ENCODE measurements around the gene ZNF892.

The ZNF892 gene

GRCh38 chr2:95207111-95207961 lies at the start of gene ZNF892:
TSS of gene ZNF892 (plus strand) at chr2:95207521. CDS start at chr2:95207816, 295 bp downstream.
- peak; percentile 97 for DNase-seq (ENCODE audit: low spot score)
- peak; percentile 82 for TF ChIP-seq CTCF (conservative IDR thresholded peaks at IDR 0.05; ENCODE audit: low read depth)
- H3K27ac ChIP-seq, result peak within 1 kb of the TSS; percentile 83
- ChIA-PET POLR2A (ENCODE audit: low non-redundant PET) (no interaction called here), CTCF (interaction anchor here (0.6 to 0.8 kb wide), 2 partner anchors 22 to 133 kb away, joined by 3 to 4 read pairs; no protein-coding TSS in a partner anchor)

- no peak for DNase-seq (ENCODE audit: low spot score)
- no peak for TF ChIP-seq CTCF (conservative IDR thresholded peaks at IDR 0.05; ENCODE audit: low read depth)
- ChIA-PET POLR2A (ENCODE audit: low non-redundant PET) (no interaction called here), CTCF (interaction anchor here (0.6 kb wide), 1 partner anchor 46 kb away, joined by 3 read pairs; no protein-coding TSS in a partner anchor)
- peak overlapping the region; percentile 78 for H3K27ac ChIP-seq
These were observed 48.9 kb upstream of the ZNF892 start for GRCh38 chr2:95158441-95158840.

- no peak for TF ChIP-seq CTCF (conservative IDR thresholded peaks at IDR 0.05; ENCODE audit: low read depth)
- CTCF ChIA-PET, result interaction anchor here (0.6 to 0.7 kb wide), 3 partner anchors 10 to 228 kb away, joined by 3 read pairs; no protein-coding TSS in a partner anchor
- POLR2A ChIA-PET (ENCODE audit: low non-redundant PET), result interaction anchor here (0.5 to 0.6 kb wide), 2 partner anchors 24 to 86 kb away, joined by 4 to 8 read pairs; no protein-coding TSS in a partner anchor
- peak overlapping the region; percentile 78 for H3K27ac ChIP-seq
- peak; percentile 26 for DNase-seq (ENCODE audit: low spot score)
These were observed 48.3 kb upstream of the ZNF892 start for GRCh38 chr2:95158891-95159619.

GRCh38 chr2:95159690-95160449 lies 47.5 kb upstream of the ZNF892 start, which contains the start of gene ZNF514:
TSS of gene ZNF514 (minus strand) at chr2:95159848. CDS start at chr2:95153253, 6,595 bp downstream.
- TF ChIP-seq CTCF (conservative IDR thresholded peaks at IDR 0.05; ENCODE audit: low read depth), result no peak
- peak within 1 kb of the TSS; percentile 78 for H3K27ac ChIP-seq
- peak; percentile 51 for DNase-seq (ENCODE audit: low spot score)
- CTCF ChIA-PET, result interaction anchor here (0.6 to 0.8 kb wide), 3 partner anchors 10 to 228 kb away, joined by 3 to 4 read pairs (median 3); partner anchors contain the start of gene MRPS5
- POLR2A ChIA-PET (ENCODE audit: low non-redundant PET), result interaction anchor here (0.6 kb wide), 2 partner anchors 23 to 100 kb away, joined by 3 to 8 read pairs; no protein-coding TSS in a partner anchor

- peak overlapping the region; percentile 84 for H3K27ac ChIP-seq
- ChIA-PET CTCF (interaction anchor here (0.6 to 1.0 kb wide), 2 partner anchors 43 to 237 kb away, joined by 3 to 5 read pairs; partner anchors contain the start of gene MRPS5), POLR2A (ENCODE audit: low non-redundant PET) (interaction anchor here (1.3 kb wide), 1 partner anchor 43 kb away, joined by 3 read pairs; the partner anchor contains the start of gene MRPS5)
- no peak for DNase-seq (ENCODE audit: low spot score)
- no peak for TF ChIP-seq CTCF (conservative IDR thresholded peaks at IDR 0.05; ENCODE audit: low read depth)
These were observed 42.3 kb upstream of the ZNF892 start for GRCh38 chr2:95165030-95165370.
